Bronchial epithelial cell (primary cell): ENCODE data around the gene MRPL38. TPM values are rescaled to one million over a fixed set of nuclear protein-coding genes. Genes with fewer than 3 reads are reported as not detected.
"Not testable (repeated sequence)": the region's sequence is repeated elsewhere in the genome, so short reads cannot be mapped to it uniquely, and the experiment has no call there.

ENCODE experiments used
- DNase-seq: peaks from one replicate; pipeline ENCODE4 v3.0.0-alpha.2; 2010; ENCODE audit warnings: low read depth
- FAIRE-seq: peaks from 2 replicates; lab custom pipeline; 2011; peaks lifted over from hg19 to GRCh38; lab: Jason Lieb, UNC
- H3K27me3 ChIP-seq: 2 replicates; pipeline ENCODE4 v1.5.1; 2011; ENCODE audit warnings: low read length; ENCODE audit not compliant: control insufficient read depth, insufficient read depth
- H3K36me3 ChIP-seq: 2 replicates; pipeline ENCODE4 v1.5.1; 2011; ENCODE audit warnings: low read length; ENCODE audit not compliant: control insufficient read depth, insufficient read depth
- H3K4me3 ChIP-seq: 2 replicates; pipeline ENCODE4 v1.5.1; 2011; ENCODE audit warnings: mild to moderate bottlenecking, low read depth, low read length, control low read depth
- total RNA-seq: library from RNA; depleted of rRNA; stranded (reverse); fragments of >200 nt; gene quantifications from 2 replicates; pipeline ENCODE4 v1.2.1, GENCODE V29; 2014
- TF ChIP-seq, protein P1 (sequence below): IDR thresholded peaks from 2 replicates; pipeline ENCODE4 v1.5.1; 2011; ENCODE audit warnings: mild to moderate bottlenecking, moderate library complexity, low read length, control low read depth, inconsistent platforms; ENCODE audit not compliant: insufficient read depth, severe bottlenecking

Gene MRPL38
- total RNA-seq, 1 donor from 2014 or later = 27.4 TPM

DNA sequence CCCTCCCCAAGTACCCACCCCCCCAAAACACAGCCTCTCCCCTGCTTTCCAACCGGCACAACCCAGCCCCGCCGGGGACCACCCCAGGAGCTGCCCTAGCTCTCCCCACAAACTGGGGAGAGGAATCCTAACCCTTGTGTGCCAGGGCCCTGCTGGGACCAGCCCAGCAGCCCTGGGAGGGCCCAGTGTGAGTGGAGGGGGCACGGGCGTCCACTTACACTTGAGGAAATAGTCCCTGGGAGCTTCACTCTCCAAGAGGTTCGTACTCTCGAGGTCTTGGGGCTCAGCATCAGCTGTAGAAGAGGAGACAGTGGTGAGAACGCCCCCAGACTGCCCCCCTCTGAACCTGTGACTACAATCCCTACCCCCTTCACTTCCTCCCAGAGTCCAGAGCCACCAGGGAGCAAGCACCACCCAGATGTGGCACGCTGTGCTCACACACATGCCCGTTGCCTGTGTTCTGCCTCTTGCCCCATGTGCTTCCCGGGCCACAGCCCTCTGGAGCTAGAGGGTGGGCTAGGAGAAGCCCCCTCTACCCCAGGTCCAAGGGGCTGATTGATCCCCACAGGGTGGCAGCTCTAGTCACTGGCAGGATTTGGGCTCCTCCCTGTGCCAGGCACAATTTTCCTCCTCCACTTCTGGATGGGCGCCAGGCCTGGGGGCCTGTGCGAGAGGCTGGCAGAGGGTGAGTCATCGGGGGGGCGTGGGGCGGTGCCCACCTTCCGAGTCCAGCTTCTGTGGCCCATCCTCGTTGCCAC, 29.3 kb downstream of the MRPL38 start:
- Histone ChIP-seq H3K36me3 (peaks cover 1% of the 10 kb centered on the region), H3K4me3 (no peak overlapping the region), H3K27me3 (no peaks in the 10 kb centered on the region)
- DNase-seq = no peak
- TF ChIP-seq, protein P1, sequence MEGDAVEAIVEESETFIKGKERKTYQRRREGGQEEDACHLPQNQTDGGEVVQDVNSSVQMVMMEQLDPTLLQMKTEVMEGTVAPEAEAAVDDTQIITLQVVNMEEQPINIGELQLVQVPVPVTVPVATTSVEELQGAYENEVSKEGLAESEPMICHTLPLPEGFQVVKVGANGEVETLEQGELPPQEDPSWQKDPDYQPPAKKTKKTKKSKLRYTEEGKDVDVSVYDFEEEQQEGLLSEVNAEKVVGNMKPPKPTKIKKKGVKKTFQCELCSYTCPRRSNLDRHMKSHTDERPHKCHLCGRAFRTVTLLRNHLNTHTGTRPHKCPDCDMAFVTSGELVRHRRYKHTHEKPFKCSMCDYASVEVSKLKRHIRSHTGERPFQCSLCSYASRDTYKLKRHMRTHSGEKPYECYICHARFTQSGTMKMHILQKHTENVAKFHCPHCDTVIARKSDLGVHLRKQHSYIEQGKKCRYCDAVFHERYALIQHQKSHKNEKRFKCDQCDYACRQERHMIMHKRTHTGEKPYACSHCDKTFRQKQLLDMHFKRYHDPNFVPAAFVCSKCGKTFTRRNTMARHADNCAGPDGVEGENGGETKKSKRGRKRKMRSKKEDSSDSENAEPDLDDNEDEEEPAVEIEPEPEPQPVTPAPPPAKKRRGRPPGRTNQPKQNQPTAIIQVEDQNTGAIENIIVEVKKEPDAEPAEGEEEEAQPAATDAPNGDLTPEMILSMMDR = no peak
- no peak for FAIRE-seq

DNA sequence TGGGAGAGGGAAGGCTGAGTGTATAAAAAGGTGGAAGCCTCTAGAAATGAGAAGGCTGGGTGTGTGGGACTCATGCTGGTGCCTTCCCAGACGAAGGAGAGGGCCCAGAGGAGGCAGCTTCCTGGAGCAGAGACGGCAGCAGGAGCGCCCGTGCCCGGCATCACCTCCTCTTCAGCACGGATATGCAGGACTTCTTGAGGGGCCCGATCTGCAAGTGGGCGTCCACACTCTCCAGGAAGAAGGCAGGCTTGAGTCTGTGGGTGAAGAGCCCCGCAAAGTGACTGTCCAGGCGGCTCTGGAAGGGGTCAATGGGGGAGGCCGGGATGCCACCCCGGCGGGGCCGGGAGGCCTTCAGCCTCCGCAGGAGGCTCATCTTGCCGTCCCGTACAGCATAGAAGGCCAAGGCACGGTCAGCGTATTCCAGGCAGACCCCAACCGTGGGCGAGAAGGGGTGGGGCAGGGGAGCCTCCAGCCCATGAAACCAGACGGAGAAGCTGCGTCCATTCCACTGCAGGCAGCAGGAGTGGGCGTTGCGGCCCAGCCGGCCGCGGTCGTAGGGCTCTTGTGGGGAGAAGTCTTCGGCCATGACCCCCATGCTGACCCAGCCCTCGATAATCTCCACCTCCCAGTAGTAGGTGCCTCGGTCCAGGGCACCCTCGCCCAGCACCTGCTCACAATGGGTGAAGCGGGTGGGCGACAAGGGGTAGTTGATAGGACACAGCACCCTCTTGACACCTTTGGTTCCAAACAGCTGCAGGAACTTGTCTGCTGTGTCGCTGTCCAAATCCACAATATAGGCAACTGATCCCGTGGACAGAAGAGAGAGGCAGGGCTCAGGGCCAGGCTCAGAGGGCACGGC, 30.1 kb downstream of the MRPL38 start:
- FAIRE-seq = no peak
- TF ChIP-seq, protein P1 = no peak
- H3K27me3 ChIP-seq = no peaks in the 10 kb centered on the region
- no peak for DNase-seq
- H3K4me3 ChIP-seq = no peak overlapping the region
- H3K36me3 ChIP-seq = peaks cover 1% of the 10 kb centered on the region

DNA sequence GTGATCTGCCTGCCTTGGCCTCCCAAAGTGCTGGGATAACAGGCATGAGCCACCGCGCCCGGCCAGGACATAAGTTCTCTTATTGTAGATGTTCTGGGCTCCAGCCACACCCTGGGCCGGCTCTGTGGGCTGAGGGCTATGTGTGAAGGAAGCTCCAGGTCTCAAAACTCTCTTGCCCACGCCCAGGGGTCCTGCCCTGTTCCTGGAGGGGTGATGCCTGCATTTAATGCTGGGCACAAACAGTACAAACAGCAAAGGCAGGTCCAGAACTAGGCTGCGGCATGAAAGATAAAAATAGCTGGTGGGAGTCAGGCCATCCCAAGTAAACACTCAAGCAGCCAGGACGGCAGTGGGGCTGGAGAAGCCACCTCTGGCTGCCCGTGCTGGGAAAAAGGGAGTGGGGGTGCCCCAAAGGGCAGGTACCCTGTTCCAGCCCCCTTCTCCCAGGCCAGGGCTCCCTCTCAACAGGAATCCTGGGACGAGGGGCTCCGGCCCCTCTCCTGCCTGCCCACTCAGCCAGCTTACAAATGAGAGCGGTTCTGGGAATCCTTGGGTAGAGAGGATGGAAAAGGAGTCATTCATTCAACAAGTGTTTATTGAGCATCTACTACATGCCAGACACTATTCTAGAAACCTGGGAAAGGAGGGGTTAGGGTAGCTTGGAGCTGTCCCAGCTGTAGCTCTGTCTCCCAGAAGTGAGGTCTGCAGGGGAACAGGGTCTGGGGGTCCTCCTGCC, 30.9 kb downstream of the MRPL38 start:
- Histone ChIP-seq H3K4me3 (no peak overlapping the region), H3K27me3 (no peaks in the 10 kb centered on the region), H3K36me3 (peaks cover 1% of the 10 kb centered on the region)
- FAIRE-seq (no peak), DNase-seq (no peak)
- TF ChIP-seq, protein P1 = no peak

DNA sequence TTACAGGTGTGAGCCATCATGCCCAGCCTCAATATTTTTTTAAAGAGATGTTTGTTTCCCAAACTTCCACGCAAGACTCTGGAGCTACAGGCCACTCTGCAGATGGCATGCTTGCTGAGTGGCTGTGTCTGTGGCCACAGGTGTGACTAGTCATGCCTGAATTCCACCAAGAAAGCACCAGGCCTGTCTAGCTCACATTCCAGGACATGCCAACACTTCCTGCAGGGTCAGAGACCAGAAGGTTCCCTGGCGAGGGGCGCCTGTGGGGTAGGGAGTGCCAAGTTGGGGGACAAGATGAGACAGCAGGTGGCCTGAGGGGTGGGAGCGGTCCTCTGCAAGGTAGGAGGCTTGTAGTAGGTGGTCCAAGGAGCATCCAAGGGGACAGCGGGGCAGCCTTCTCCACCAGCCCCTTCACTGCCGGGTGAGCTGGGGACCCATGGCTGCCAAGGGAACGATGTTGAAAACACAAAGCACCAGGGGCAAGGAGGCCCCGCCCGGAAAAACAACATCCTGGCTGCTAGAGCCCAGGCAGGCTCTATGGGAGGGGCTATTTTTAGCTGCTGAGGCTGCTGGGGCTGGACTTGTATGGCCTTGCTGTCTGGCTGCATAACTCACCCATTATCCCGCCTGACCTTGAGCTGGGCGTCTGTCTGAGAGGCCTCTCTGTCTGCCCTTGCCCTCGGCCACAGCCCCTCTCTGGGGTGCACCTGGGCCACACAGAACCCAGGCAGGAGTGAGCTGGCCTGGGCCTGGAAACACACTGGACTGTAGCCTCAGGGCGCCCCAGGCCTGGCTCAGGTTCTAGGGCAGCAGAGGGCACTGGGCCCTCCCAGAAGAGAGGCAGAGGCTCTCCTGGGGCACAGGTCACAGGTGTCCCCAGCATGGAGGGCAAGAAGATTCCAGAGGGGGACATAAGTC, 32.0 kb downstream of the MRPL38 start:
- Histone ChIP-seq H3K27me3 (no peaks in the 10 kb centered on the region), H3K4me3 (no peak overlapping the region), H3K36me3 (peaks cover 1% of the 10 kb centered on the region)
- TF ChIP-seq, protein P1 = no peak
- no peak for FAIRE-seq
- peak; percentile 81 for DNase-seq

DNA sequence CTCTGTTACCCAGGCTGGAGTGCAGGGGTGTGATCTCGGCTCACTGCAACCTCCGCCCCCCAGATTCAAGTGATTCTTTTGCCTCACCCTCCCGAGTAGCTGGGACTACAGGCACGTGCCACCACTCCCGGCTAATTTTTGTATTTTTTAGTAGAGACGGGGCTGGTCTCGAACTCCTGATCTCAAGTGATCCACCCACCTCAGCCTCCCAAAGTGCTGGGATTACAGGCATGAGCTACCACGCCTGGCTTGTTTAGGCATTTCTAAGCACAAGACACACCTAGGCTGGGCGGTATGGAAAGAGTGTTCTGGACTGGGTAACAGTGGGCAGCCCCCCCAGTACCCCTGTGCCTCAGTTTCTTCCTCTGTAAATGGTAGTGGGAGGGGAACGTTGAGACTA, 34.5 kb downstream of the MRPL38 start:
- H3K4me3 ChIP-seq, H3K36me3 ChIP-seq, FAIRE-seq, H3K27me3 ChIP-seq, DNase-seq: not testable (repeated sequence)
